ENCODE data around the gene ZFAND3. TPM values are rescaled to one million over a fixed set of nuclear protein-coding genes. Genes with fewer than 3 reads are reported as not detected.

The ZFAND3 gene
- total RNA-seq, 3 donors from 2014 or later = 34.1 to 53.0 (median 36.0) TPM

DNA sequence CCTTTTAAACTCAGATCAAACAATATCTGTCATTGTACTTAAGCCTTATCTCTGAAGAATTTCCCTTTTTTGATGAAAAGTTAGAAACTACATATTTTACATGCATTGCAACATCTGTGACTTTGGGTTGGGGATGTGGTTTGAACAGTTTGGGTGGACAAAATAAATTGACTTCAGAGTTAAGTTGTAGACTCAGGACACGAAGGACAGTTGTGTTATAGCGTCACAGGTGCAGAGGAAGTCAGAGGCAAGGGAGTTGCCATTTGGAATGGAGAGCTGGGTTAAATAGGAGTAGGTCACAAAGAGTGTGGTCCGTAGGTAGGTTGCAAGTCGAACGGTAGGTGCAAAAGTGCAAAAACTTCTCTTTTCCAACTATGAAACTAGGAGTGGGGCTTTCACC, 46.0 kb downstream of the ZFAND3 start:
- Histone ChIP-seq H3K9me3 (no peaks in the 10 kb centered on the region), H3K4me3 (no peak overlapping the region), H3K4me1 (no peaks in the 10 kb centered on the region), H3K36me3 (no peaks in the 10 kb centered on the region), H3K27me3 (no peaks in the 10 kb centered on the region), H3K27ac (no peak overlapping the region)
- TF ChIP-seq POLR2AphosphoS5 (IDR thresholded peaks at IDR 0.05) = no peak
- TF ChIP-seq, protein P1, sequence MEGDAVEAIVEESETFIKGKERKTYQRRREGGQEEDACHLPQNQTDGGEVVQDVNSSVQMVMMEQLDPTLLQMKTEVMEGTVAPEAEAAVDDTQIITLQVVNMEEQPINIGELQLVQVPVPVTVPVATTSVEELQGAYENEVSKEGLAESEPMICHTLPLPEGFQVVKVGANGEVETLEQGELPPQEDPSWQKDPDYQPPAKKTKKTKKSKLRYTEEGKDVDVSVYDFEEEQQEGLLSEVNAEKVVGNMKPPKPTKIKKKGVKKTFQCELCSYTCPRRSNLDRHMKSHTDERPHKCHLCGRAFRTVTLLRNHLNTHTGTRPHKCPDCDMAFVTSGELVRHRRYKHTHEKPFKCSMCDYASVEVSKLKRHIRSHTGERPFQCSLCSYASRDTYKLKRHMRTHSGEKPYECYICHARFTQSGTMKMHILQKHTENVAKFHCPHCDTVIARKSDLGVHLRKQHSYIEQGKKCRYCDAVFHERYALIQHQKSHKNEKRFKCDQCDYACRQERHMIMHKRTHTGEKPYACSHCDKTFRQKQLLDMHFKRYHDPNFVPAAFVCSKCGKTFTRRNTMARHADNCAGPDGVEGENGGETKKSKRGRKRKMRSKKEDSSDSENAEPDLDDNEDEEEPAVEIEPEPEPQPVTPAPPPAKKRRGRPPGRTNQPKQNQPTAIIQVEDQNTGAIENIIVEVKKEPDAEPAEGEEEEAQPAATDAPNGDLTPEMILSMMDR (IDR thresholded peaks at IDR 0.05) = no peak
- no peak for TF ChIP-seq POLR2A (IDR thresholded peaks at IDR 0.05)
- DNase-seq (ENCODE audit: low spot score in 2 of 2) = no peak
- intact Hi-C loops (cut with DNase I; ENCODE audit: low total_unique reads) = no loop called here

DNA sequence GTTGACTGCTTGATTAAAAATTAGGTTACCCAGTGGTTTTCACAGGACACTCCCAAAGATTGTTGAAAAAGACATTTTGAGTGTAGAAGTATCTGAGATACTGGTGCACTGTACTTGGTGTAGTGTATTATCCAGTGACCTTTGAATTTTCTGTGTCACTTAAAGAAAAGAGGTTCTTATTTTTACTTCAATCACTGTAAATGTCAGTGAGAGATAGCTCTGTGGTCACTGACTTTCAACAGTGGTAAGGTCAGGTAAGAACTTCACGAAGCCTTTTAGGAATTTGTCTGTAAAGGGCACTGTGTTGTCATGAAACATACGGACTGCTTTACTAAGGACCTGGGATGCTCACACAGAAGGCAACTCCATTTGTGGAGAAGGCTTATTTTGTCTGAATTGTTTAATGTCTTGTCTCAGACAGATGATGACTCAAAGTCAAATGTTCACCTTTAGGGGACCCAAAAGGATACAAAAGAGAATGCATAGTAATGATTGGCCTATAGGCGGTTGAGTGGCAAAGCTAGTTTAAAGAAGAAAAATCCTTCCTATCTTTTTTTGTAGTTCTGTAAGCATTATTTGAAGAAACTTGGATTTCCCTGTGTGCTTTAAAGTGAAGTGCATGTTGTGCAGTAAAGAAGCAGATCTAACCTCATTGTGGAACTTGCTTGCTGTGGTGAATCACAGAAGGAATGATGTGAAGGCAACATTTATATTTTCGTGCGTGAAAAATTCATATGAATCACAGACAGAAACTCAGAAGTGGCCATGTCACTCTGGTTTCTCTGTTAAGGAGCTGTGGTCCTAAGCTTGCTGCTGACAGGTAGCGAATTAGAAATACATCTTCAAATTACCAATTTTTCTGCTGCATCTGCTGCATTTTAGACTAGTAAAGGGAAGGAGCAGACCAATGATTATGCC, 47.3 kb downstream of the ZFAND3 start:
- Histone ChIP-seq H3K9me3 (peaks cover 0 to 6% of the 10 kb centered on the region in 2 donors), H3K4me1 (no peaks in the 10 kb centered on the region), H3K36me3 (no peaks in the 10 kb centered on the region), H3K4me3 (no peak overlapping the region), H3K27ac (no peak overlapping the region), H3K27me3 (no peaks in the 10 kb centered on the region)
- no peak for DNase-seq (ENCODE audit: low spot score in 2 of 2)
- TF ChIP-seq POLR2A (IDR thresholded peaks at IDR 0.05) (no peak), POLR2AphosphoS5 (IDR thresholded peaks at IDR 0.05) (no peak)
- TF ChIP-seq, protein P1 (IDR thresholded peaks at IDR 0.05) = no peak
- intact Hi-C loops (cut with DNase I; ENCODE audit: low total_unique reads) = no loop called here

DNA sequence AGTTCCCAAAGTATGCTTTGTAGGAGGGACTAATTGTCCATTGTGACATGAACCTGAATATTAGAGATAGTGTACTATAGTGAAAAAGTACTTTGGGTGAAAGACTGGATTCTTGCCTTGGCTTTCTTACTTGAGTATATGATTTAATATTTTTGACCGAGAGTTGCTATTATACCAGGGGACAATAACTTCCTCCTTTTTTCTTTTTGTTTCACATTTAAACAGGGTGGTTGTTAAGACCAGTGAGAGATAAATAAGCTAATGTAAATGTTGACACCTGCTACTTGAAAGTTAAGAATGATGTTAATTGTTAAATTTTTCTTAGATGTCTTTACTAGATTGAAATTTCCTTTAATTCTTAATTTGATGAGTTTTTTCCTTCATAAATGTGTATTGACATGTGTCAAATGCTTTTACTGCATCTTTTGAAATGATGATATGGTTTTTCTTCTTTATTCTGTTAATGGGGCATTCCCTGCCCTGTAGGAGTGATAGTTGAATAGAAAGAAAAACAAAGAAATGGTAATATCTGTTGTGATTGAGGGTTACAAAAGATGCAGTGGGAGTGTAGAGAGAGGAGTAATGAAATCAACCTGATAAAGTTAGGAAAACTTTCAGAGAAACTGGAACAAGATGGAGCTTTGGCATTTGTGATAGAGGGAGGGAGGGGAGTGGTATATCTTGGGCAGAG, 48.4 kb downstream of the ZFAND3 start:
- Histone ChIP-seq H3K27ac (no peak overlapping the region), H3K4me3 (no peak overlapping the region), H3K4me1 (no peaks in the 10 kb centered on the region), H3K9me3 (peaks cover 0 to 9% of the 10 kb centered on the region in 2 donors), H3K36me3 (no peaks in the 10 kb centered on the region), H3K27me3 (no peaks in the 10 kb centered on the region)
- intact Hi-C loops (cut with DNase I; ENCODE audit: low total_unique reads) = no loop called here
- no peak for DNase-seq (ENCODE audit: low spot score in 2 of 2)
- no peak for TF ChIP-seq POLR2A (IDR thresholded peaks at IDR 0.05)

DNA sequence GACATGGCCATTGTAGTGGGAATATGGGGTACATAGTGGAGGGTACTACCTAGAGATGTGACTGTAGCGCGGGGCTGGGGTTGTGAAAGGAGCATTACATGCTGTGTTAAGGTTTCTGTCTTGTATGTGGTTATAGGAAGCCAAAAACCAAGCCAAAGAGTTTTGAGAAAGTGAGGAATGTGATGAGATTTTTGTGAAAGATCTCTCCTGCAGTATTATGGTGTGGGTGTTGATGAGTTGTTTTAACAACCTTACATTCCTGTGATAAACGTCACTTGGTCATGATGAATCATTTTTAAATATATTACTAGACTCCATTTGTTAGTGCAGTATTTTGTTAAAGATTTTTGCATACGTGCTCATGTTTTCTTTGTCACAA, 48.9 kb downstream of the ZFAND3 start:
- DNase-seq (ENCODE audit: low spot score in 2 of 2) = no peak
- Histone ChIP-seq H3K4me1 (no peaks in the 10 kb centered on the region), H3K36me3 (no peaks in the 10 kb centered on the region), H3K27ac (no peak overlapping the region), H3K4me3 (no peak overlapping the region), H3K9me3 (peaks cover 0 to 9% of the 10 kb centered on the region in 2 donors), H3K27me3 (no peaks in the 10 kb centered on the region)
- TF ChIP-seq POLR2AphosphoS5 (IDR thresholded peaks at IDR 0.05) = no peak
- TF ChIP-seq POLR2A (IDR thresholded peaks at IDR 0.05) = no peak
- TF ChIP-seq, protein P1 (IDR thresholded peaks at IDR 0.05) = no peak
- intact Hi-C loops (cut with DNase I; ENCODE audit: low total_unique reads) = no loop called here

DNA sequence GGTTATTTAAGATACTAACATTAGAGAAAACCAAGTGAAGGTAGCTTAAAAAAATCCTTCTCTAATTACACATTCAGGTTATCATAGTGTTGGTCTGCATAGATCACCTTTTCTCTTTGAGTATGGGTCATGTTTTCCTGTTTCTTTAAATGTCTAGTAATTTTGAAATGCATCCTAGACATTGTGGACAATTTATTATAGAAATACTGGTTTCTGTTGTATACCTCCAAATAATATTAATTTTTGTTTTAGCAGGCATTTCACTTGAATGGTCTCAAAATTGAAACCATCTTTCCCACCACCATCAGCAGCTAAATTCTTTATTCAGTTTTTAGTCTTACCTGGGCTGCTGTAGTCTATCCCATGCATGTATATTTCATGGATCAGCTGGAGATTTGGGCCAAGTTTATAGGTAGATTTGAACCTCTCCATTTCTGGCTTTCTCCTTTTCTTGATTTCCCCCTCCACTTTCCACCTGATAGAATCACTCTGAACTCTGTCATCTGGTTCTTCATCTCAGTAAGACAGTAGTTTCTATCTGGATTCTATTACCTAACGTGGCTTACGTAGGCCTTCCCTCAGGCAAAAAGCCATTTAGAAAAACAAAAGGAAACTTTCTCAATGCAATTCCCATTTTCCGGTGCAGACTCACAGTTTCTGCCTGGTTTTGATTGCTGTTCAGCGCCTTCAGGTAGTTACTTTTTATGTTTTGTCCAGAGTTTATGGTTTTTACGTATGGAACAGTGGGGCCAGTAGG, 52.3 kb downstream of the ZFAND3 start:
- TF ChIP-seq, protein P1 (IDR thresholded peaks at IDR 0.05) = no peak
- TF ChIP-seq POLR2A (IDR thresholded peaks at IDR 0.05) (no peak), POLR2AphosphoS5 (IDR thresholded peaks at IDR 0.05) (no peak)
- intact Hi-C loops (cut with DNase I; ENCODE audit: low total_unique reads) = no loop called here
- DNase-seq (ENCODE audit: low spot score in 2 of 2) = no peak
- no peak overlapping the region for H3K27ac ChIP-seq
- peaks cover 0 to 9% of the 10 kb centered on the region in 2 donors for H3K9me3 ChIP-seq
- H3K36me3 ChIP-seq = no peaks in the 10 kb centered on the region
- H3K27me3 ChIP-seq = no peaks in the 10 kb centered on the region
- H3K4me3 ChIP-seq = no peak overlapping the region
- H3K4me1 ChIP-seq = no peaks in the 10 kb centered on the region
